Upper lobe of left lung (tissue), 6 donors: Measurements from ENCODE around the gene H19. TPM values are rescaled to one million over a fixed set of nuclear protein-coding genes. Genes with fewer than 3 reads are reported as not detected.

ENCODE experiments used
- ATAC-seq, 2 donors: fragments of 200-7000 bp; cut with Tn5 transposase; one replicate each; pipeline ENCODE4 v1.9.1; 2022; ENCODE audit warnings: mild to moderate bottlenecking in 2 of 2, moderate library complexity in 2 of 2; ENCODE audit not compliant: low FRiP score in 2 of 2
- DNase-seq, 2 donors: peaks; one replicate each; pipeline ENCODE4 v3.0.0-alpha.2; 2019 to 2020
- H3K27ac ChIP-seq, 4 donors: fragments of 200-600 bp; sonication (generic); one replicate each; pipeline ENCODE4 v1.5.1; 2016 to 2019
- H3K27me3 ChIP-seq, 4 donors: fragments of 200-600 bp; sonication (generic); one replicate each; pipeline ENCODE4 v1.5.1; 2017 to 2019
- H3K36me3 ChIP-seq, 4 donors: fragments of 200-600 bp; sonication (generic); one replicate each; pipeline ENCODE4 v1.5.1; 2016 to 2019
- H3K4me1 ChIP-seq, 4 donors: fragments of 200-600 bp; sonication (generic); one replicate each; pipeline ENCODE4 v1.5.1; 2018 to 2019
- H3K4me3 ChIP-seq, 4 donors: fragments of 200-600 bp; sonication (generic); one replicate each; pipeline ENCODE4 v1.5.1; 2017 to 2019; ENCODE audit warnings: mild to moderate bottlenecking in 2 of 4, moderate library complexity in 1 of 4
- H3K9me3 ChIP-seq, 4 donors: fragments of 200-600 bp; sonication (generic); one replicate each; pipeline ENCODE4 v1.5.1; 2018 to 2019
- CTCF ChIP-seq, 6 experiments: fragments of 450-650 bp in 4 of 6; fragments of 200-600 bp in 2 of 6; sonication (generic) in 2 of 6; IDR thresholded peaks; one replicate each; pipeline ENCODE4 v1.5.1; 2016 to 2019; ENCODE audit warnings: antibody characterized with exemption in 6 of 6
- EP300 ChIP-seq, 4 donors: sonication (generic); formaldehyde crosslinking; IDR thresholded peaks; one replicate each; pipeline ENCODE4 v1.5.1; 2017; ENCODE audit warnings: antibody characterized with exemption in 4 of 4, control low read depth in 2 of 4
- POLR2A ChIP-seq, 4 donors: fragments of 450-650 bp; IDR thresholded peaks; one replicate each; pipeline ENCODE4 v1.5.1; 2016 to 2017; ENCODE audit warnings: antibody characterized with exemption in 4 of 4, mild to moderate bottlenecking in 2 of 4
- POLR2AphosphoS5 ChIP-seq, 2 donors: sonication (generic); formaldehyde crosslinking; IDR thresholded peaks; one replicate each; pipeline ENCODE4 v1.5.1; 2017; ENCODE audit warnings: antibody characterized with exemption in 2 of 2
- WGBS, 2 donors: methylation state at CpG; one replicate each; pipeline ENCODE4 v1.1.5; 2017 to 2018; 5-methylcytosine and 5-hydroxymethylcytosine counted together
- total RNA-seq, 6 donors: library from RNA; depleted of rRNA in 4 of 6; stranded (reverse); fragments of >200 nt in 4 of 6; gene quantifications; one replicate each; pipeline versions ENCODE4 v1.1.0 to v1.2.1, GENCODE V29; 2016 to 2021
- donor health status: DM: no; HTN: no; CAD: no; lungs with moderate emphysema.
- donor health status: DM: no; HTN: yes; CAD: no; lungs with severe emphysema.

The H19 gene
- total RNA-seq, 6 donors from 2014 or later, result 17.2 to 127 (median 64.0) TPM

- no peaks in the 10 kb centered on the region for H3K9me3 ChIP-seq
- H3K36me3 ChIP-seq, result no peaks in the 10 kb centered on the region
- H3K4me3 ChIP-seq, result no peak overlapping the region
- ATAC-seq, result no peak
- no CpG with 5 or more reads among the region's 13 CpGs for WGBS, 2 donors
- no peak for TF ChIP-seq CTCF (IDR thresholded peaks at IDR 0.05)
- TF ChIP-seq EP300 (IDR thresholded peaks at IDR 0.05), result no peak
- TF ChIP-seq POLR2A (IDR thresholded peaks at IDR 0.05), result no peak
- TF ChIP-seq POLR2AphosphoS5 (IDR thresholded peaks at IDR 0.05), result no peak
- no peak overlapping the region for H3K27ac ChIP-seq
- no peak for DNase-seq
- H3K4me1 ChIP-seq, result no peaks in the 10 kb centered on the region
- no peaks in the 10 kb centered on the region for H3K27me3 ChIP-seq
Measured at GRCh38 chr11:2004466-2004865, 6.8 kb upstream of the H19 start.

- H3K4me1 ChIP-seq, result no peaks in the 10 kb centered on the region
- DNase-seq, result no peak
- no CpG with 5 or more reads among the region's 19 CpGs for WGBS, 2 donors
- no peaks in the 10 kb centered on the region for H3K27me3 ChIP-seq
- H3K4me3 ChIP-seq, result no peak overlapping the region
- TF ChIP-seq POLR2A (IDR thresholded peaks at IDR 0.05) (no peak), CTCF (IDR thresholded peaks at IDR 0.05) (no peak), EP300 (IDR thresholded peaks at IDR 0.05) (no peak), POLR2AphosphoS5 (IDR thresholded peaks at IDR 0.05) (no peak)
- H3K36me3 ChIP-seq, result no peaks in the 10 kb centered on the region
- H3K27ac ChIP-seq, result no peak overlapping the region
- peak in 1 of 2 donors; percentile 57 for ATAC-seq
- no peaks in the 10 kb centered on the region for H3K9me3 ChIP-seq
Measured at GRCh38 chr11:2002807-2003206, 5.2 kb upstream of the H19 start.

GRCh38 chr11:2002042-2002776 lies 4.6 kb upstream of the H19 start:
- TF ChIP-seq EP300 (IDR thresholded peaks at IDR 0.05) (no peak), CTCF (IDR thresholded peaks at IDR 0.05) (no peak), POLR2A (IDR thresholded peaks at IDR 0.05) (no peak), POLR2AphosphoS5 (IDR thresholded peaks at IDR 0.05) (no peak)
- DNase-seq (no peak), ATAC-seq (no peak)
- Histone ChIP-seq H3K4me3 (no peak overlapping the region), H3K27ac (no peak overlapping the region), H3K27me3 (no peaks in the 10 kb centered on the region), H3K9me3 (no peaks in the 10 kb centered on the region), H3K4me1 (no peaks in the 10 kb centered on the region), H3K36me3 (no peaks in the 10 kb centered on the region)
- WGBS, 2 donors, result no CpG with 5 or more reads among the region's 42 CpGs

GRCh38 chr11:1998861-1999260 lies 1.2 kb upstream of the H19 start:
- H3K27me3 ChIP-seq, result no peaks in the 10 kb centered on the region
- TF ChIP-seq POLR2AphosphoS5 (IDR thresholded peaks at IDR 0.05) (no peak), EP300 (IDR thresholded peaks at IDR 0.05) (no peak), CTCF (IDR thresholded peaks at IDR 0.05) (no peak), POLR2A (IDR thresholded peaks at IDR 0.05) (no peak)
- no CpG with 5 or more reads among the region's 15 CpGs for WGBS, 2 donors
- no peak overlapping the region for H3K27ac ChIP-seq
- H3K9me3 ChIP-seq, result no peaks in the 10 kb centered on the region
- no peaks in the 10 kb centered on the region for H3K36me3 ChIP-seq
- DNase-seq, result no peak
- H3K4me3 ChIP-seq, result no peak overlapping the region
- no peaks in the 10 kb centered on the region for H3K4me1 ChIP-seq
- no peak for ATAC-seq

- Histone ChIP-seq H3K4me1 (no peaks in the 10 kb centered on the region), H3K27ac (no peak overlapping the region), H3K36me3 (no peaks in the 10 kb centered on the region), H3K9me3 (no peaks in the 10 kb centered on the region), H3K27me3 (no peaks in the 10 kb centered on the region), H3K4me3 (no peak overlapping the region)
- DNase-seq (no peak), ATAC-seq (peak; percentile 61 to 74)
- WGBS, 2 donors, result no CpG with 5 or more reads among the region's 28 CpGs
- TF ChIP-seq EP300 (IDR thresholded peaks at IDR 0.05) (no peak), POLR2AphosphoS5 (IDR thresholded peaks at IDR 0.05) (no peak), CTCF (IDR thresholded peaks at IDR 0.05) (no peak), POLR2A (IDR thresholded peaks at IDR 0.05) (no peak)
Measured at GRCh38 chr11:1998290-1998689, 648 bp upstream of the H19 start.
